Activated naive CD8-positive, alpha-beta T cell (primary cell): ENCODE measurements around the gene MUSK.
"Not testable (repeated sequence)": the region's sequence is repeated elsewhere in the genome, so short reads cannot be mapped to it uniquely, and the experiment has no call there.

Experiments used
- H3K27ac Mint-ChIP-seq: one replicate; pipeline ENCODE4 v1.8.0; 2021; ENCODE audit warnings: mixed read lengths
- H3K27me3 Mint-ChIP-seq: one replicate; pipeline ENCODE4 v1.8.0; 2021; ENCODE audit warnings: mixed read lengths
- H3K36me3 Mint-ChIP-seq: one replicate; pipeline ENCODE4 v1.8.0; 2021; ENCODE audit warnings: mixed read lengths
- H3K4me1 Mint-ChIP-seq: one replicate; pipeline ENCODE4 v1.8.0; 2021; ENCODE audit warnings: low read depth, mixed read lengths
- H3K4me3 Mint-ChIP-seq: one replicate; pipeline ENCODE4 v1.8.0; 2021; ENCODE audit warnings: mild to moderate bottlenecking, mixed read lengths
- H3K9me3 Mint-ChIP-seq: one replicate; pipeline ENCODE4 v1.8.0; 2021; ENCODE audit warnings: low read depth, mixed read lengths

The MUSK gene

GRCh38 chr9:110764006-110764405, 95.4 kb downstream of the MUSK start:
- H3K27me3 Mint-ChIP-seq: no peaks in the 10 kb centered on the region
- no peak overlapping the region for H3K27ac Mint-ChIP-seq
- no peaks in the 10 kb centered on the region for H3K9me3 Mint-ChIP-seq
- no peaks in the 10 kb centered on the region for H3K4me1 Mint-ChIP-seq
- H3K36me3 Mint-ChIP-seq: no peaks in the 10 kb centered on the region
- no peak overlapping the region for H3K4me3 Mint-ChIP-seq

DNA sequence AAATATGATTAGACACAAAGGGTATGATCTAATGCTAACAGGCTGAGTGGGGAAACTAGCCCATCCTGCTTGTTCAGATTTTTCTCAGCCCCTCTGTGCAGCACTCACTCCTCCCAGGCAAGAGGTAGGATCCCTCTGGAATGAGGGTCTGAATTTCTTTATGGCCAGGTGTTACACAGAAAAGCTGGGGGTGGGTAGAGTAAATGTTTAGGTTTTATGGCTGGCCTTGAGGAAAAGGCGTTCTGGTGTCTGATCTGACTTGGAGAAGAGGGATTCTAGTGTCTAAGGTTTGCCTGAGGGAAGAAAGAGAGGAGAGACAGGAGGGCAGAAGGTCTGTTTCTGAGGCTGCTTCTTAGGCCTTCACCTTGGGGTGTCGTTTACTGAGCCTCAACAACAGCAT, 97.3 kb downstream of the MUSK start:
- Mint-ChIP-seq H3K4me3 (no peak overlapping the region), H3K9me3 (no peaks in the 10 kb centered on the region), H3K36me3 (no peaks in the 10 kb centered on the region), H3K27me3 (no peaks in the 10 kb centered on the region), H3K4me1 (no peaks in the 10 kb centered on the region), H3K27ac (no peak overlapping the region)

DNA sequence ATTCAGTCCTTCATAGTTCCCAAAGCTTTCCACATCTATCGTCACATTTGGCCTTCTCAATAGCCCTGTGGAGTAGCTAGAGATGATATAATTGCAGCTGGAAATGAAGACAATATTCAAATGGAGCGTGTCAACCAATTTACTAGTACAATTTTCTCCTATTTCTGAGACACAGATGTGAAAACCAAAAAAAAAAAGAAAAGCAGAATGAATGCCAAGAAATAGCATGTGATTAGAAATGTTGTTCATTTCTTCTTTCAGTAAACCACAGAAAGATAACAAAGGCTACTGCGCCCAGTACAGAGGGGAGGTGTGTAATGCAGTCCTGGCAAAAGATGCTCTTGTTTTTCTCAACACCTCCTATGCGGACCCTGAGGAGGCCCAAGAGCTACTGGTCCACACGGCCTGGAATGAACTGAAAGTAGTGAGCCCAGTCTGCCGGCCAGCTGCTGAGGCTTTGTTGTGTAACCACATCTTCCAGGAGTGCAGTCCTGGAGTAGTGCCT, 99.0 kb downstream of the MUSK start:
- Mint-ChIP-seq H3K4me3 (no peak overlapping the region), H3K27ac (no peak overlapping the region), H3K4me1 (no peaks in the 10 kb centered on the region), H3K9me3 (no peaks in the 10 kb centered on the region), H3K27me3 (no peaks in the 10 kb centered on the region), H3K36me3 (no peaks in the 10 kb centered on the region)

DNA sequence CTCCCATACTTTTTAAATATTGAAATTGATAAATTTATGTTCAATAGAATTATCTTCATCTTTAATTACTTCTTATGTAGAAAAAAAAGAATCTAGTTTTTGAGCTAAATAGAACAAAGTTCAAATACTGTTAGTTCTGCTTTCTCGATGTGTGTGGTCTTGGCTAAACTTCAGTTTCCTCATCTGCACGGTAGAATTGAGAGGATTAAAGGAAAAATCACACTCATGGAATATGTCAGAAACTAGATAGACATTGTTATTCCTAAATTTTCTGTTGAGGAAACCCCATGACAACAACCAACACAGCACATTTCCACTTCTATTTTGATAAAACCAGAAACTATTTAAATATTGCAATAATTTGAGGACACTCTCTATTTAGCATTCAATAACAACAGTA, 100.3 kb downstream of the MUSK start:
- no peaks in the 10 kb centered on the region for H3K27me3 Mint-ChIP-seq
- H3K27ac Mint-ChIP-seq: no peak overlapping the region
- no peaks in the 10 kb centered on the region for H3K36me3 Mint-ChIP-seq
- H3K4me3 Mint-ChIP-seq: no peak overlapping the region
- H3K4me1 Mint-ChIP-seq: no peaks in the 10 kb centered on the region
- no peaks in the 10 kb centered on the region for H3K9me3 Mint-ChIP-seq

DNA sequence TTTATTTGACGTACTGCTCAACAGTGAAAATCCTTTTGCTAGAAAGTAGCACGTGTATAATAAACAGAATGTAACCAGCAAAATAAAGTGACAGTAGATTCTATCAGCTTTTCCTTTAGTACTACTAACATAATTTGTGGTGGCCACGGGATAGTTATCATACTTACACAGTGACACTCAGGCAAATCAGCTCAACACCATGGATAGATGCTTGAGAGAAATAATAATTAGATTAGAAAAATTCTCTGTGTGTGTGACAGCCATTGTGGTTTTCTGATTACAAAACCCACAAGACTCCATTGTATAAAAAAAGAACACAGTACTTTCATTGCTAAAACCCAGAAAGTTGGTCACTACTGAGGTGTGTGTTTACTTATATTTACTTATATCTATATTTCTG, 101.1 kb downstream of the MUSK start:
- no peaks in the 10 kb centered on the region for H3K36me3 Mint-ChIP-seq
- no peaks in the 10 kb centered on the region for H3K4me1 Mint-ChIP-seq
- H3K4me3 Mint-ChIP-seq: no peak overlapping the region
- H3K27ac Mint-ChIP-seq: no peak overlapping the region
- no peaks in the 10 kb centered on the region for H3K9me3 Mint-ChIP-seq
- no peaks in the 10 kb centered on the region for H3K27me3 Mint-ChIP-seq

DNA sequence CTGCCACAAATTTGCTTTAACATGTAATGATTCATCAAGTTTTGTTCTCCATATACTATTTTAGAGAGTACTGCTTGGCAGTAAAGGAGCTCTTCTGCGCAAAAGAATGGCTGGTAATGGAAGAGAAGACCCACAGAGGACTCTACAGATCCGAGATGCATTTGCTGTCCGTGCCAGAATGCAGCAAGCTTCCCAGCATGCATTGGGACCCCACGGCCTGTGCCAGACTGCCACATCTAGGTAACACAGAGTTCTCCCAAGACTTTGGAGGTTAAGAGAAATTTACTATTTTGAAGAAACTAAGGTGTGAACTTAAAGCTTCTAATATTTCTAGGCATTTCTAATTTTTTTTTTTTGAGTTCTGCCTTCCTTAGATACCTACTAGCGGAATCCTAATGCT, 107.1 kb downstream of the MUSK start:
- H3K4me1 Mint-ChIP-seq: no peaks in the 10 kb centered on the region
- H3K36me3 Mint-ChIP-seq: no peaks in the 10 kb centered on the region
- H3K27me3 Mint-ChIP-seq: no peaks in the 10 kb centered on the region
- H3K4me3 Mint-ChIP-seq: no peak overlapping the region
- H3K9me3 Mint-ChIP-seq: no peaks in the 10 kb centered on the region
- no peak overlapping the region for H3K27ac Mint-ChIP-seq

GRCh38 chr9:110776221-110776620, 107.6 kb downstream of the MUSK start:
- Mint-ChIP-seq H3K27ac (no peak overlapping the region), H3K36me3 (no peaks in the 10 kb centered on the region), H3K4me3 (no peak overlapping the region)

GRCh38 chr9:110777196-110777875, 108.7 kb downstream of the MUSK start:
- H3K27me3 Mint-ChIP-seq: no peaks in the 10 kb centered on the region

More at GRCh38 chr9:110776221-110776620, 107.6 kb downstream of the MUSK start:
- Mint-ChIP-seq H3K9me3 (no peaks in the 10 kb centered on the region), H3K4me1 (no peaks in the 10 kb centered on the region), H3K27me3 (no peaks in the 10 kb centered on the region)

GRCh38 chr9:110777876-110778215, 109.3 kb downstream of the MUSK start:
- Mint-ChIP-seq H3K9me3 (no peaks in the 10 kb centered on the region), H3K4me1 (no peaks in the 10 kb centered on the region), H3K27me3 (no peaks in the 10 kb centered on the region), H3K4me3 (no peak overlapping the region), H3K36me3 (no peaks in the 10 kb centered on the region), H3K27ac (no peak overlapping the region)

More at GRCh38 chr9:110777196-110777875, 108.7 kb downstream of the MUSK start:
- H3K27ac Mint-ChIP-seq: no peak overlapping the region
- no peak overlapping the region for H3K4me3 Mint-ChIP-seq
- H3K36me3 Mint-ChIP-seq: no peaks in the 10 kb centered on the region
- H3K4me1 Mint-ChIP-seq: no peaks in the 10 kb centered on the region
- no peaks in the 10 kb centered on the region for H3K9me3 Mint-ChIP-seq

DNA sequence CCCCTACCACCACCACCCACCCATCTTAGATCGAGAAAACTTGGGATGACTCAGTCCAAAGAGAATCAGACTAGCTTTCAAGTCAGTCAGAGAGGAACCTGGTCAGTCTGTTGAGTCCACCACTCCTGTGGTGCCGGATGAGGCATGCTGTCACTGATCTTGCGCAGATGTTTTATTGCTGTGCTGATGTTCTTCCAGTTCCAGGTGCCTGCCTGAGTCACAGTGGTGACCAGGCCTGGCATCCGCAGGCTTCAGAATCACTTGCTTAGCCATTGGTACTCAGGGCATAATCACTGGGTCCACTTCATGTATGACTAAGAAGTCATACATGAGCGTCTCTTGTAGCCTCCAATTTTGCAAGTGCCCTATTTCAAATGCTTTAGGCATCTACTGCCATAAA, 114.1 kb downstream of the MUSK start:
- Mint-ChIP-seq H3K36me3 (no peaks in the 10 kb centered on the region), H3K27ac (no peak overlapping the region), H3K4me3 (no peak overlapping the region), H3K4me1 (no peaks in the 10 kb centered on the region), H3K9me3 (no peaks in the 10 kb centered on the region), H3K27me3 (no peaks in the 10 kb centered on the region)

- Mint-ChIP-seq H3K27me3 (no peaks in the 10 kb centered on the region), H3K4me1 (no peaks in the 10 kb centered on the region), H3K4me3 (no peak overlapping the region)
Measured at GRCh38 chr9:110784309-110784708, 115.7 kb downstream of the MUSK start.

DNA sequence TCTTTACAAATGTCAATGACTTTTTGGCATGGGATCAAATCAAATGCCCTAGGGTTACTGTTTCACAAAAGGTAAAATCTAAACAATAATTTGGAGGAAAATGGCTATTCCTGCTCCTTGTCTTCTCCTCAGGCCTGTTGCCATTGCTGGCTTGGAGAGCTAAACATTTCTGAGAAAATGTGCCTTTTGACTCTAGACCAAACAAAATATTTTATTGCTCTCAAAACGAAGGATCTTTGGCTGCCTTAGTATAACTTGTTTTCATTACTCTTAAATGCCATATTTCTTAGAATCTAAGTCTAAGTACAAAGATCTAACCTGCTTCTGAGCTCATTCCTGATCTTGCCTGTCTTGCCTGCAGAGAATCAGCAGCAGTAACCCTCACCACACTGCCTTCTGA, 116.6 kb downstream of the MUSK start:
- Mint-ChIP-seq H3K4me1 (no peaks in the 10 kb centered on the region), H3K27ac (no peak overlapping the region), H3K9me3 (no peaks in the 10 kb centered on the region), H3K4me3 (no peak overlapping the region), H3K36me3 (no peaks in the 10 kb centered on the region), H3K27me3 (no peaks in the 10 kb centered on the region)

More at GRCh38 chr9:110784309-110784708, 115.7 kb downstream of the MUSK start:
- Mint-ChIP-seq H3K27ac (no peak overlapping the region), H3K36me3 (no peaks in the 10 kb centered on the region), H3K9me3 (no peaks in the 10 kb centered on the region)

GRCh38 chr9:110788396-110788795, 119.8 kb downstream of the MUSK start:
- H3K27ac Mint-ChIP-seq, H3K4me1 Mint-ChIP-seq, H3K27me3 Mint-ChIP-seq, H3K36me3 Mint-ChIP-seq, H3K9me3 Mint-ChIP-seq, H3K4me3 Mint-ChIP-seq: not testable (repeated sequence)

DNA sequence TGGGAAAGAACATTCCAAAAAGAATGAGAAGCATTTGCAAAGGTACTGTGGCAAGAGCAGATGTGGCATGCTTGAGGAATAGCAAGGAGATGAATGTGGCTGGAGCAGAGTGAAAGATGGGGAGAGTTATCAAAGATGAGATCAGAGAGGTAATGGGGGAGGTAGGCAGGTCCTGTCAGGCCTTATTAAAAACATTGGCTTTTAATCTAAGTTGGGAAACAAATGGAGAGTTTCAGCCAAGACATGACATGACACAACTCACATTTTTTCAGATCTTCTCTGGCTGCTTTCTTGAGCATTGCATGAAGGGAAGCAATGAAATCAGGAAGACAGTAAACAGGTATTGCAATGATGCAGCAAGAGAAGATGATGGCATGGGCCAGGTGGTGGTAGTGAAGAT, 120.3 kb downstream of the MUSK start:
- no peaks in the 10 kb centered on the region for H3K36me3 Mint-ChIP-seq

GRCh38 chr9:110797611-110798010, 129.0 kb downstream of the MUSK start:
- Mint-ChIP-seq H3K27ac (no peak overlapping the region), H3K36me3 (no peaks in the 10 kb centered on the region), H3K27me3 (no peaks in the 10 kb centered on the region), H3K4me1 (no peaks in the 10 kb centered on the region), H3K4me3 (no peak overlapping the region), H3K9me3 (no peaks in the 10 kb centered on the region)

More for the DNA sequence above, 120.3 kb downstream of the MUSK start:
- no peaks in the 10 kb centered on the region for H3K4me1 Mint-ChIP-seq
- no peaks in the 10 kb centered on the region for H3K27me3 Mint-ChIP-seq
- no peak overlapping the region for H3K27ac Mint-ChIP-seq
- no peaks in the 10 kb centered on the region for H3K9me3 Mint-ChIP-seq
- no peak overlapping the region for H3K4me3 Mint-ChIP-seq

DNA sequence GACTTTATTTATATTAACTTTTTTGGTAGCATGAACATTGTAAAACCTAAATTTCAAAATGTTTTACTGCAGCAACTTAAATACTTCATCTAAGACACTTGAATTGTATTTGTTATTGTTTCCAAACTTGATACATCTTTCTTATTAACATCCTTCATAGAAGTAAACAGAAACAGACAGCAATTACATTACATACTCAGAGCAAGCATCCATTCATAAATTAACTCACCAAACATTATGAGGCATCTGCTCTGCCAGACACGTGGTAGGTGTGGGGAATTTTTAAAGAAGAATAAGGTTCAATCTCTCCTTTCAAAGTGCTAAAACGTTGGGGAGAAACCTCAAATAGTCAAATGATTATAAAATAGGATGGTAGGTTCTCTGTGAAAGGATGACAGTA, 130.8 kb downstream of the MUSK start:
- Mint-ChIP-seq H3K27me3 (no peaks in the 10 kb centered on the region), H3K9me3 (no peaks in the 10 kb centered on the region), H3K4me3 (no peak overlapping the region), H3K4me1 (no peaks in the 10 kb centered on the region), H3K36me3 (no peaks in the 10 kb centered on the region), H3K27ac (no peak overlapping the region)
